ENCODE measurements around the gene WIZ.
"Not testable (repeated sequence)": the region's sequence is repeated elsewhere in the genome, so short reads cannot be mapped to it uniquely, and the experiment has no call there.

Gene WIZ, protein sequence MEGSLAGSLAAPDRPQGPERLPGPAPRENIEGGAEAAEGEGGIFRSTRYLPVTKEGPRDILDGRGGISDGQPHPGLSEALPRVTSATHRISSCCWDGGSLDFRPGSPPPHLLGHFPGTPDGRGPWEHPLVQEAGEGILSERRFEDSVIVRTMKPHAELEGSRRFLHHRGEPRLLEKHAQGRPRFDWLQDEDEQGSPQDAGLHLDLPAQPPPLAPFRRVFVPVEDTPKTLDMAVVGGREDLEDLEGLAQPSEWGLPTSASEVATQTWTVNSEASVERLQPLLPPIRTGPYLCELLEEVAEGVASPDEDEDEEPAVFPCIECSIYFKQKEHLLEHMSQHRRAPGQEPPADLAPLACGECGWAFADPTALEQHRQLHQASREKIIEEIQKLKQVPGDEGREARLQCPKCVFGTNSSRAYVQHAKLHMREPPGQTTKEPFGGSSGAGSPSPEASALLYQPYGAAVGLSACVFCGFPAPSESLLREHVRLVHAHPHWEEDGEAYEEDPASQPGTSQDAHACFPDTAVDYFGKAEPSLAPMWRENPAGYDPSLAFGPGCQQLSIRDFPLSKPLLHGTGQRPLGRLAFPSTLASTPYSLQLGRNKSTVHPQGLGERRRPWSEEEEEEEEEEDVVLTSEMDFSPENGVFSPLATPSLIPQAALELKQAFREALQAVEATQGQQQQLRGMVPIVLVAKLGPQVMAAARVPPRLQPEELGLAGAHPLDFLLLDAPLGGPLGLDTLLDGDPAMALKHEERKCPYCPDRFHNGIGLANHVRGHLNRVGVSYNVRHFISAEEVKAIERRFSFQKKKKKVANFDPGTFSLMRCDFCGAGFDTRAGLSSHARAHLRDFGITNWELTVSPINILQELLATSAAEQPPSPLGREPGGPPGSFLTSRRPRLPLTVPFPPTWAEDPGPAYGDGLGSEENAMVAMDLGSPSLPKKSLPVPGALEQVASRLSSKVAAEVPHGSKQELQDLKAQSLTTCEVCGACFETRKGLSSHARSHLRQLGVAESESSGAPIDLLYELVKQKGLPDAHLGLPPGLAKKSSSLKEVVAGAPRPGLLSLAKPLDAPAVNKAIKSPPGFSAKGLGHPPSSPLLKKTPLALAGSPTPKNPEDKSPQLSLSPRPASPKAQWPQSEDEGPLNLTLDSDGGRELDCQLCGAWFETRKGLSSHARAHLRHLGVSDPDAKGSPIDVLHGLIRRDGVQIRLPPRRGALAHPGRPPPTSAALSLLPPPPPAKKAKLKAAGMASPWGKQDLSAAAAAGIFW (N-terminal part only)

DNA sequence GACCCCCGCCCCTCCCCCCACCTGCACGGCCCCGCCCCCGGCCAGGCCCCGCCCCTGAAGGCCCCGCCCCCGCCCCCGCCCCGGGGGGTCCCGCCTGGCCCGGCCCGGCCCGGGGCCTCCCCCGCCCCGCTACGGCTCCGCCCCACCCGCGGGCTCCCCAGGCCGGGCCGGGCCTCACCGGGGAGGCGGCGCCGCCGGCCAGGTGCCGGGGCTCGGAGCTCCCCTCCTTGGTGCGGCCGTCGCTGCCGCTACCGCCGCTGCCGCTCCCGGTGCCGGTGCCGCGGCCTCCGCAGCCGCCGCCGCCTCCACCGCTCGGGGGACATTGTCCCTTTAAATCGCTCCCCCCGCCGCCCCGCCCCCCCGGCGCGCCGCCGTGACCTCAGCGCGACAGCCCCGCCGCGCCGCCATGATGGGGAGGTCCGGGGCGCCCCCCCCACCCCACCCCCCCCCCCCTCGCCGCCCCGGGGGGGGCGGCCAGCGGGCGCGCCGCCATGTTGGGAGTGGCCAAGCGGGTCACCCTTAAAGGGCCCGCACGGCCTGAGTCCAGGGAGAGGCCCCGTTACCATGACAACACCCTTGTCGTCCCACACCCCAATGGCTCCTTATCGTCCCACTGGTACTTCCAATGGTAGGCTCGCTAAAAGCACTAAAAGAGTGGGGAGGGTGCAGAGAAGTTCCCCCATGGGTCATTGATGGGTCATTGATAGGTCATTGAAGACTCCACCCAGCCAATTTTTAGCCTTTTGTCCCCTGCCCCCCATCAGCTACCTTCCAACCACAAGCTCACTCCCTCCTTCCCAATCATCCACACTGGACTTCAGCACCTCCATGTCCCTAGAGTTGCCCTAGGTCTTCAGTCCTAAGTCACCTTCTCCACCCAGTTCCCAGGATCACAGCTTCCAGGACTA, at the start of gene WIZ:
Gene WIZ (minus strand): TSS at position 337 of the 908 bp plus-strand sequence. CDS start 1,649 bp downstream, outside the sequence.
- peak; percentile 55 to 80 for DNase-seq (ENCODE audit: low read depth in 2 of 2)

DNA sequence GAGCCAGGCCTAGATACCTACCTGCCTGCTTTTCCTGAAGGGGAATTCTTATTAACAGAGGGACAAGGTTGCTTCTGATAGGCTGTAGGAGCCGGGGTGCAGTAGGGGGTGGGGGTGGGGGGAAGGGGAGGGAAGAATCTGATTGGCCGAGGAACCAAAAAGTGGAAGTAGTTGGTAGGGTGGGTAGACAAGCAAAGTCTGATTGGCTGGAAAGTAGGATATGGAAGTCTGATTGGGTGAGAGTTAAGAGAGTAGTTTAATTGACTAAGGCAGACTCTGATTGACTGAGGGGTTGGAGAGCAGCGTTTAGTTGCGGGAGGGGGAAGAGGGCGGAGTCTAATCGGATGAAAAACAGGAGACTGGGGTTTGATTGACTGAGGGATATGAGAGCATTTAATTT, 49.2 kb upstream of the WIZ start:
- DNase-seq (ENCODE audit: low read depth in 2 of 2): no peak

- DNase-seq (ENCODE audit: low read depth in 2 of 2): no peak
Observed at GRCh38 chr19:15498156-15498858, 48.6 kb upstream of the WIZ start.

DNA sequence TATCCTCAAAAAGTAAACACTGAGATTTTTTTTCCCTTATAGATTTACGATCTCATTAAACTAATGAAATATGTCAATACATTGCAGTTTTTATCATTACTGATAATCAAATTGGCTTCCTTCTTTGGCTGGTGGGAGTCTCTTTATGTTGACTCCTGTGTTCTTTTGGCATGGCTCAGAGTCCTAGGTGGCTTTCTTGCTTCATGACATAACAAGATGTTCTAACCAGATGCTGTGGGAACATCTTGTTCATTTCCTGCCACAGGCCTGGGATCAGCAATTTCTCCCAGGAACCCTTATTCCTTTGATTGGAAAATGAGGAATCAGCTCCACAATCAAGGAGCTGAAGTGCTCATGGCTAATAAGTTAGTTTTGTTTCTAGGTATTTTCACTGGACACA, 45.4 kb upstream of the WIZ start:
- DNase-seq (ENCODE audit: low read depth in 2 of 2): no peak

DNA sequence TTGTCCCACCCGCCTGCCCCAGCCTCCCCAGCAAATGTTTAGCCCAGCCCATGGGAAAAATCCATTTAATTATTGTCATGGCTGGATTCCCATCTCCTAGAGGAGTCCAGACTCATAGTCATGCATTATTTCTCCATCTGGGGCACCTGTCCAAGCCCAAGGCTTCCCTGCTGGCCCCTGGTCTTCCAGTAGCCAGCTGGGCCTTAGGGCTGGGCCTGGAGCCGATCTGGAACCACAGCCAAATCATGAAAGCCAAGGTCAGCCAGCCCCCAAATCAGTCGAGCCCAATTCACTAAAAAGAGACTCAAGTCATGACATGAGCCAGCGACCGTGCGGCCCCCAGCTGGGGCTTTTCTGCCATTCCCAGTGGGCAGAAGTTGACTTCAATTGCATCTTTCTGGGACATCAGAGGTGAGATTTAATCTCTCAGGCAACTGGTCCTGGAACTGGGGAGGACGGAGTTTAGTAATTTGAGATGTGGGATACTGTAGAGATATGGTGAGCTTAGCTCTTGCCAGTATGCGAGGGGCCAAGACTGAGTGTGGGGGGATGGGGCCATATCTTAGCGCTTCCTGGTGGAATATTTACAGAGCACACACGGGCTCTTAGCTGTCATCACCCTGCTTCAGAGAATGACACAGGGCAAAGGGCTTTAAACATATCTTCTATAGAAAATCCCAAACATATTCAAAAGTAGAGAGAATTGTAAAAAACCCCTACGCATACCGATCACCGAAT, 38.9 kb upstream of the WIZ start:
- no peak for DNase-seq (ENCODE audit: low read depth in 2 of 2)

GRCh38 chr19:15487038-15487437, 37.3 kb upstream of the WIZ start:
- no peak for DNase-seq (ENCODE audit: low read depth in 2 of 2)

DNA sequence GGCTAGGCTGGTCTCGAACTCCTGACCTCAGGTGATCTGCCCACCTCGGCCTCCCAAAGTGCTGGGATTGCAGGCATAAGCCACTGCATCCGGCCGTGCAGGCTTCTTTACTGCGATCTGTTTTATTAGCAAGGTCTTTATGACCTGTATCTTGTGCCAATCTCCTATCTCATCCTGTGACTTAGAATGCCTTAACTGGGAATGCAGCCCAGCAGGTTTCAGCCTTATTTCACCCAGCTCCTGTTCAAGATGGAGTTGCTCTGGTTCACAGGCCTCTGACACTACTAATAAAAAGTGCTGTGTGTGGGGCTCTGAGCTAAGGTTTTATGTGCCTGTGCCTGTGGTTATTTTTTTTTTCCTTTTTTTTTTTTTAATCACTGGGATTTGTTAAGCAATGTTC, 36.0 kb upstream of the WIZ start:
- not testable (repeated sequence) for DNase-seq (ENCODE audit: low read depth in 2 of 2)

GRCh38 chr19:15480996-15481395, 31.2 kb upstream of the WIZ start:
- not testable (repeated sequence) for DNase-seq (ENCODE audit: low read depth in 2 of 2)

- no peak for DNase-seq (ENCODE audit: low read depth in 2 of 2)
Observed at GRCh38 chr19:15479391-15480345, 29.9 kb upstream of the WIZ start, which contains the start of gene PGLYRP2. Gene PGLYRP2 (minus strand): TSS chr19:15479501. CDS start chr19:15479371, 130 bp downstream.

GRCh38 chr19:15476325-15476724, 26.6 kb upstream of the WIZ start:
- DNase-seq (ENCODE audit: low read depth in 2 of 2): no peak

DNA sequence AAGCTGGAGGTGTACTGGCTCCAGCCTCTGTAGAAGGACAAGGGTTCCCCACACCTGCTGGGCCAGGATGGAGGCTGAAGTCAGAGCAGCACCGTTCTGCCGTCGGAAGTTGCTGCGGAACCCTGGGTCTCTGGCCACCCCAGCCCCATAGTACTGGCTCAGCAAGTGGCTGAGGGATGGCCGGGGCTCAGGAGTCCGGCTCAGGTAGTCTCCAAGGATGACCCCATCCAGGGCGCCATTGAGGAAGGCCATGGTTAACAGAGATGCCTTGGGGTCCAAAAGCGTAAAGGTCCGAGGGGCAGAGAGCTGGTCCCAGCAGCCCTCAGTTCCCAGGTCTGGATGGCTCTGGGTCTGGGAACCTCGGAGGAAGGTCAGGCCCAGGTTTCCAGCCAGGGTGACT, 25.9 kb upstream of the WIZ start:
- DNase-seq (ENCODE audit: low read depth in 2 of 2): no peak

GRCh38 chr19:15475169-15475568, 25.4 kb upstream of the WIZ start:
- no peak for DNase-seq (ENCODE audit: low read depth in 2 of 2)

DNA sequence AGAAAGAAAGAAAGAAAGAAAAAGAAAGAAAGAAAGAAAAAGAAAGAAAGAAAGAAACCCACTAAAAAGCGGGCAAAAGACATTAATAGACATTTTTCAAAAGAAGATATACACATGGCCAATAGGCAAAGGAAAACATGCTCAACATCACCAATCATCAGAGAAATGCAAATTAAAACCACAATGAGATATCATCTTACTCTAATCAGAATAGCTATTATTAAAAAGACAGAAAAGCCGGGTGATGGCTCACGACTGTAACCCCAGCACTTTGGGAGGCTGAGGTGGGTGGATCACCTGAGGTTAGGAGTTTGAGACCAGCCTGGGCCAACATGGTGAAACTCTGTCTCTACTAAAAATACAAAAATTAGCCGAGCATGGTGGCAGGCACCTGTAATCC, 24.1 kb upstream of the WIZ start:
- not testable (repeated sequence) for DNase-seq (ENCODE audit: low read depth in 2 of 2)

- no peak for DNase-seq (ENCODE audit: low read depth in 2 of 2)
Observed at GRCh38 chr19:15471639-15472101, 21.9 kb upstream of the WIZ start.

DNA sequence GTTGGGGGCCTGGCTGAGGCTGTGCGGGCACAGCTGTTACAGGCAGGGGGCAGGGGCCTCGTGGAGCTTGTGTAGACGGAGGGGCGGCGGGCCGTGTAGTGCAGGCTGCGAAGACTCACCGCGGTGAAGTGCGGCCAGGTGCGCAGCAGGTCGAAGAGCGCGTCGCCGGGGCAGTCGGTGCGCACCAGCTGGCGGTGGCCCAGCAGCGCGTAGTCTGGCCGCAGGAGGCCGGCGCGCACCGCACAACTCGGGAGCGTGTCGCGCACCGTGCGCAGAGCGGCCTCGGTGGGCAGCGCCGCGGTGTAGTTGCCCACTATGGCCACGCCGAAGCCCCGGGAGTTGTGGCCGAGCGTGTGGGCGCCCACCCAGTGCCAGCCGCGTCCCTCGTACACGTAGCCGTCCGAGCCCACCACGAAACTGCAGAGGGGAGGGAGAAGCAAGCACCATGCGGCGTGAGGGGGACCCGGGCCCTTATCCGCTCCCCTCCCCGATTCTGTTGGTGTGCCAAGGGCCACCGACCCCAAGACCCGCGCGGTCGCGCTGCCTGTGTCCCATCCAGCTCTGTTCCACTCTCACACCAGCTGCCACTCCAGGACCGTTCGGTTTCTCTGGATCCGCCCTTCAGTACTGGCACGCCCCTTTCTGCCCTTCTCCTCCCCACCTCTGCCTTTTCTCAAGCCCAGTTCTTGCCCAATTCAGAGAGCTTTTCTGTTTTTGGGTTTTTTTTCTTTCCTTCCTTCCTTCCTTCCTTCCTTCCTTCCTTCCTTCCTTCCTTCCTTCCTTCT, 19.9 kb upstream of the WIZ start:
- no peak for DNase-seq (ENCODE audit: low read depth in 2 of 2)

- DNase-seq (ENCODE audit: low read depth in 2 of 2): no peak
Observed at GRCh38 chr19:15468675-15469512, 19.1 kb upstream of the WIZ start.

Measured in stimulated activated CD8-positive, alpha-beta memory T cell treated with anti-CD3 and anti-CD28 coated beads, Interleukin-7, amount 100 ng/mL, for 4 hours (primary cell).